Glutamatergic neuron (in vitro differentiated cells): Measurements from ENCODE around the gene PLCB4. TPM values are rescaled to one million over a fixed set of nuclear protein-coding genes. Genes with fewer than 3 reads are reported as not detected.

Source experiments
- DNase-seq: peaks from one replicate; pipeline ENCODE4 v3.0.0; 2022
- H3K27ac Mint-ChIP-seq: one replicate; pipeline ENCODE4 v1.8.0; 2020; ENCODE audit warnings: mild to moderate bottlenecking, mixed read lengths, inconsistent platforms; ENCODE audit not compliant: unreplicated experiment
- H3K27me3 Mint-ChIP-seq: one replicate; pipeline ENCODE4 v1.8.0; 2020; ENCODE audit warnings: mild to moderate bottlenecking, moderate library complexity, mixed read lengths, inconsistent platforms; ENCODE audit not compliant: unreplicated experiment
- H3K36me3 Mint-ChIP-seq: one replicate; pipeline ENCODE4 v1.8.0; 2020; ENCODE audit warnings: mild to moderate bottlenecking, mixed read lengths, inconsistent platforms; ENCODE audit not compliant: unreplicated experiment
- H3K4me1 Mint-ChIP-seq: one replicate; pipeline ENCODE4 v1.8.0; 2020; ENCODE audit warnings: mild to moderate bottlenecking, low read depth, mixed read lengths, inconsistent platforms; ENCODE audit not compliant: unreplicated experiment
- H3K4me3 Mint-ChIP-seq: one replicate; pipeline ENCODE4 v1.8.0; 2020; ENCODE audit warnings: mild to moderate bottlenecking, mixed read lengths, inconsistent platforms; ENCODE audit not compliant: unreplicated experiment
- H3K9me3 Mint-ChIP-seq: one replicate; pipeline ENCODE4 v1.8.0; 2020; ENCODE audit warnings: mild to moderate bottlenecking, moderate library complexity, mixed read lengths, inconsistent platforms; ENCODE audit not compliant: unreplicated experiment
- total RNA-seq: library from RNA; stranded (reverse); fragmentation: NEBNext Ultra II Directional; extraction: Animal tissue kit (Norgen Biotek cat#: 25700); gene quantifications from one replicate; pipeline ENCODE4 v1.2.1, GENCODE V29; 2021; ENCODE audit not compliant: unreplicated experiment
- TF ChIP-seq, protein P1 (sequence below): fragments of 200-600 bp; sonication (generic); IDR thresholded peaks from one replicate; pipeline ENCODE4 v1.5.0; 2021; ENCODE audit not compliant: partially characterized antibody, unreplicated experiment

PLCB4 gene
- total RNA-seq, 1 donor from 2014 or later, result 28.9 TPM

DNA sequence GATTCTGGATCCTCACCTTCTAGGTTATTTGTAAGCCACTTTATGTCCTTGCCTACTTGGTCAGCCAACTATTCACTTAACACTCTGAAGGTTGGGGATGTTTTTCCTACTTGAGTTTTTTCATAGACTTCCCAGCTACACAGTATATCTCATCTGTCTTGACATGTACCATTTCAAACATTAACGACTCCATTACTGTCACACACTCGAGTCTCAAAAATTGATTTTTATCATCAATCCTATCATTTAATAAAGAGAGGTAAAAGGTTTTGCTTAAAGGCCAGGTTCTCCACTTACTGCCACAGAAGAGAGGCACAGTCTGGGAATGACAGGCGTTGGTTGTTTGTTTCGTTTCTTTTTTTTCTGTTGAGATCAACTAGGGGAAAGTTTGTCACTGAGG, 407.3 kb downstream of the PLCB4 start:
- Mint-ChIP-seq H3K4me3 (no peak overlapping the region), H3K27me3 (no peaks in the 10 kb centered on the region), H3K36me3 (no peaks in the 10 kb centered on the region), H3K27ac (no peak overlapping the region), H3K4me1 (no peaks in the 10 kb centered on the region), H3K9me3 (peaks cover 2% of the 10 kb centered on the region)
- no peak for DNase-seq
- TF ChIP-seq, protein P1, sequence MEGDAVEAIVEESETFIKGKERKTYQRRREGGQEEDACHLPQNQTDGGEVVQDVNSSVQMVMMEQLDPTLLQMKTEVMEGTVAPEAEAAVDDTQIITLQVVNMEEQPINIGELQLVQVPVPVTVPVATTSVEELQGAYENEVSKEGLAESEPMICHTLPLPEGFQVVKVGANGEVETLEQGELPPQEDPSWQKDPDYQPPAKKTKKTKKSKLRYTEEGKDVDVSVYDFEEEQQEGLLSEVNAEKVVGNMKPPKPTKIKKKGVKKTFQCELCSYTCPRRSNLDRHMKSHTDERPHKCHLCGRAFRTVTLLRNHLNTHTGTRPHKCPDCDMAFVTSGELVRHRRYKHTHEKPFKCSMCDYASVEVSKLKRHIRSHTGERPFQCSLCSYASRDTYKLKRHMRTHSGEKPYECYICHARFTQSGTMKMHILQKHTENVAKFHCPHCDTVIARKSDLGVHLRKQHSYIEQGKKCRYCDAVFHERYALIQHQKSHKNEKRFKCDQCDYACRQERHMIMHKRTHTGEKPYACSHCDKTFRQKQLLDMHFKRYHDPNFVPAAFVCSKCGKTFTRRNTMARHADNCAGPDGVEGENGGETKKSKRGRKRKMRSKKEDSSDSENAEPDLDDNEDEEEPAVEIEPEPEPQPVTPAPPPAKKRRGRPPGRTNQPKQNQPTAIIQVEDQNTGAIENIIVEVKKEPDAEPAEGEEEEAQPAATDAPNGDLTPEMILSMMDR, result no peak

DNA sequence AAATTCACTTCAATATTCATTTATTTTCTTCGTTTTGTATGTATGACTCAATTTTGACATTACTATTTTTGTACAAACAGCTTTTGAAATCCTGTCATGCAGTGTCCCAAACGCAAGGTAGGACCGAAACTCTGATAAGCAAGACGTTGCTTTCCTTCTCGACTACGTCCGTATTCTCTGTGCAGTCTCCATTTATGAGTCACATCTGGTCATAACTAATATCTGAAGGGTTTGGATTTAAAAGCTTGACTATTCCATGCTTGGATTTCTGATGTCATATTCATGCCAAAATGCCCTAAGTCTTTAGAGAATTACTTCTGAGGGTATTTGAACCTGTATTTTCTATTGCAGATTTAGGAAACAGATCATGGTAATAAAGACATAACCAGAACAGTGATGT, 407.8 kb downstream of the PLCB4 start:
- H3K27me3 Mint-ChIP-seq, result no peaks in the 10 kb centered on the region
- no peaks in the 10 kb centered on the region for H3K36me3 Mint-ChIP-seq
- no peak overlapping the region for H3K4me3 Mint-ChIP-seq
- H3K9me3 Mint-ChIP-seq, result peaks cover 2% of the 10 kb centered on the region
- TF ChIP-seq, protein P1, result no peak
- H3K4me1 Mint-ChIP-seq, result no peaks in the 10 kb centered on the region
- H3K27ac Mint-ChIP-seq, result no peak overlapping the region
- DNase-seq, result no peak

DNA sequence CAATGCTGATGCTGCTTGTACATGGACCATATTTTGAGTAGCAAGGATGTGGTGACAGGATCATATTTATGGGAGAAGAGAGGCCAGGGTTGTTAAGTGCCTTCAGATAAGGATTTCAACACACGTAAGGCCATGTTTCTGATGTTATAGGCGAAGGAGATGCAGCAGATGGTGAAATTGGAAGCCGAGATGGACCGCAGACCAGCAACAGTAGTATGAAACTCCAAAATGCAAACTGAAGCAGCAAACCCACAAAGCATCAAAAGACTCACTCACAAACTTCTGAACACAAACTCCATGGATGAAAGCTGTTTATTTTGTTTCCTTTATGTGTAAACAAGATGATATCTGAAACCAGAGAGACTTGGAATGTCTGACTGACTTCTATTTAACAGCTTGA, 409.9 kb downstream of the PLCB4 start:
- DNase-seq, result no peak
- Mint-ChIP-seq H3K36me3 (no peaks in the 10 kb centered on the region), H3K27me3 (no peaks in the 10 kb centered on the region), H3K9me3 (peaks cover 2% of the 10 kb centered on the region), H3K4me3 (no peak overlapping the region), H3K27ac (no peak overlapping the region), H3K4me1 (no peaks in the 10 kb centered on the region)
- TF ChIP-seq, protein P1, result no peak

DNA sequence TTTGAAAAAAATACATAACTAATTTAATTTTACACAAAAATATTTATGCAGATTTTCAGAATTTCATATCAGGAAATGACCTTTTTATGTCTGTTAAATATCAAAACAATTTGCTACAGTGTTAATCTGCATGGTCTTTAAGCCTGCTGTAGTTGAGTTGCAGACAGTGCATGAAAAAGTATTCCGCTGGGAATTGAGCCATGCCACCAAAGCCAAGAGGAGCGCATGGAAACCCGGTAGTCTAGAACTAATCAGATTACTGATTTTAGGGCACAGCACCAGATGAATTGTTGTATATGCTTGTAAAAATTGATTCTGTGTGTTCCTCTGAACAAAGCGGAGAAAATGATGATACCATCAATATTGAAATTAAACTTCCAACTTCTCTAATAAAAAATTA, 411.2 kb downstream of the PLCB4 start:
- Mint-ChIP-seq H3K4me1 (no peaks in the 10 kb centered on the region), H3K36me3 (no peaks in the 10 kb centered on the region), H3K9me3 (peaks cover 2% of the 10 kb centered on the region), H3K4me3 (no peak overlapping the region), H3K27ac (no peak overlapping the region), H3K27me3 (no peaks in the 10 kb centered on the region)
- TF ChIP-seq, protein P1, result no peak
- DNase-seq, result no peak

DNA sequence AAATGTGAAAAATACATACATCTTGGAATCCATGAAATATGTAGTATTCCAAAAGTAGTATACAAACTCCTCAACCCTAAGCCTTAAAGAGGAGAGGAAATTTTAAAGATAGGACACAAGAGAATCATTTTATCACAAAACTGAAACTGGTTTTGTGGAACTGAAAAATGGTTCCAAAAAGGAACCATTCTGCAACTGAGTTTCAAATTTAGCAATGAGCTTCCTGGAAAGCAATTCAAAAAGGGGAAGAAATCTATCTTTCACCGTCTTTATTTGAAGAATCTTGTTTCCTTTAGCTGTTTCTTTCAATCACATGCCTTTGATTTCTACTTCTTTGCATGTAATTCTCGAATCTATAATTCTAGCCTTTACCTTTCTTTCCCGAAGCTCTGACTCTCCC, 413.3 kb downstream of the PLCB4 start:
- Mint-ChIP-seq H3K27me3 (peaks cover 3% of the 10 kb centered on the region), H3K4me1 (no peaks in the 10 kb centered on the region), H3K4me3 (no peak overlapping the region), H3K36me3 (no peaks in the 10 kb centered on the region), H3K9me3 (peaks cover 2% of the 10 kb centered on the region), H3K27ac (no peak overlapping the region)
- TF ChIP-seq, protein P1, result no peak
- DNase-seq, result no peak
